PC-3 (cell line): ENCODE results near the gene CEACAM6. TPM values are rescaled to one million over a fixed set of nuclear protein-coding genes. Genes with fewer than 3 reads are reported as not detected.

ENCODE experiments used
- ATAC-seq: fragments of 200-7000 bp; cut with Tn5 transposase; 2 replicates; pipeline ENCODE4 v1.9.1; 2020; ENCODE audit warnings: mild to moderate bottlenecking, moderate library complexity
- BruUV-seq: library from RNA; stranded (reverse); fragments of 400-500 nt; replicated peaks from 2 replicates; lab custom pipeline; 2021; lab: Mats Ljungman, UMichigan
- CTCF ChIA-PET: fragments of 300-600 bp; sonication (Branson Sonifier 250); formaldehyde crosslinking; loops from one replicate; lab custom pipeline; 2022; ENCODE audit warnings: antibody characterized with exemption; lab: Charles Lee
- POLR2A ChIA-PET: fragments of 300-600 bp; sonication (Branson Sonifier 250); formaldehyde crosslinking; loops from one replicate; lab custom pipeline; 2022; ENCODE audit warnings: antibody characterized with exemption; ENCODE audit not compliant: unreplicated experiment; lab: Charles Lee
- DNase-seq: peaks from one replicate; pipeline ENCODE4 v3.0.0-alpha.2; 2015
- H2AFZ ChIP-seq: fragments of 300-600 bp; sonication (generic); 2 replicates; pipeline ENCODE4 v1.6.0; 2016; ENCODE audit warnings: antibody characterized with exemption, low read length
- H3F3A ChIP-seq: fragments of 300-600 bp; sonication (generic); one replicate; pipeline ENCODE4 v1.6.0; 2017; ENCODE audit warnings: antibody characterized with exemption, low read length, control low read depth, mild to moderate bottlenecking; ENCODE audit not compliant: unreplicated experiment
- H3K27ac ChIP-seq: fragments of 300-600 bp; sonication (generic); 2 replicates; pipeline ENCODE4 v1.5.1; 2016; ENCODE audit warnings: mild to moderate bottlenecking, low read length
- H3K27me3 ChIP-seq: fragments of 300-600 bp; sonication (generic); 2 replicates; pipeline ENCODE4 v1.6.1; 2016; ENCODE audit warnings: low read length, mixed read lengths
- H3K36me3 ChIP-seq: fragments of 300-600 bp; sonication (generic); 2 replicates; pipeline ENCODE4 v1.6.1; 2016; ENCODE audit warnings: low read depth, mixed run types, low read length, mixed read lengths
- H3K4me1 ChIP-seq: fragments of 300-600 bp; sonication (generic); 2 replicates; pipeline ENCODE4 v1.5.1; 2016; ENCODE audit warnings: low read length; ENCODE audit not compliant: insufficient read depth
- H3K4me2 ChIP-seq: fragments of 300-600 bp; sonication (generic); 2 replicates; pipeline ENCODE4 v1.6.0; 2016; ENCODE audit warnings: low read length
- H3K4me3 ChIP-seq: fragments of 300-600 bp; sonication (generic); 2 replicates; pipeline ENCODE4 v1.5.1; 2016; ENCODE audit warnings: mild to moderate bottlenecking, low read length, mixed read lengths
- H3K79me2 ChIP-seq: fragments of 300-600 bp; sonication (generic); 2 replicates; pipeline ENCODE4 v1.6.1; 2017; ENCODE audit warnings: low read length, mixed read lengths
- H3K9ac ChIP-seq: fragments of 300-600 bp; sonication (generic); 2 replicates; pipeline ENCODE4 v1.6.0; 2016; ENCODE audit warnings: mild to moderate bottlenecking, low read length
- H3K9me2 ChIP-seq: fragments of 300-600 bp; sonication (generic); replicated peaks from 2 replicates; pipeline ENCODE4 v1.6.1; 2016; ENCODE audit warnings: mixed run types, low read length, mixed read lengths
- H3K9me3 ChIP-seq: fragments of 300-600 bp; sonication (generic); 2 replicates; pipeline ENCODE4 v1.6.1; 2016; ENCODE audit warnings: low read length, mixed read lengths
- H4K20me1 ChIP-seq: fragments of 300-600 bp; sonication (generic); 2 replicates; pipeline ENCODE4 v1.6.1; 2016; ENCODE audit warnings: low read length, mixed read lengths
- EZH2 ChIP-seq: fragments of 300-600 bp; sonication (generic); IDR thresholded peaks from one replicate; pipeline ENCODE4 v1.6.1; 2017; ENCODE audit warnings: antibody characterized with exemption, mild to moderate bottlenecking, low read length; ENCODE audit not compliant: unreplicated experiment
- EZH2phosphoT487 ChIP-seq: fragments of 300-600 bp; sonication (generic); IDR thresholded peaks from 2 replicates; pipeline ENCODE4 v1.6.1; 2018; ENCODE audit warnings: mild to moderate bottlenecking, antibody characterized with exemption, low read length, borderline replicate concordance
- intact Hi-C: fragments of 100-400 bp; cut with micrococcal nuclease; formaldehyde crosslinking; loops from 2 replicates; pipeline ENCODE4 v1.9.0; 2023
- total RNA-seq: library from RNA; depleted of rRNA; stranded (reverse); fragments of >200 nt; gene quantifications from 2 replicates; pipeline ENCODE4 v1.2.3, GENCODE V29; 2014
- TF ChIP-seq, protein P1 (sequence below): fragments of 300-600 bp; sonication (generic); conservative IDR thresholded peaks from 2 replicates; pipeline ENCODE4 v1.5.1; 2017; ENCODE audit warnings: antibody characterized with exemption, low read depth, mild to moderate bottlenecking, low read length

The CEACAM6 gene
- total RNA-seq, 1 experiment from 2014 or later, result 7.1 TPM

DNA sequence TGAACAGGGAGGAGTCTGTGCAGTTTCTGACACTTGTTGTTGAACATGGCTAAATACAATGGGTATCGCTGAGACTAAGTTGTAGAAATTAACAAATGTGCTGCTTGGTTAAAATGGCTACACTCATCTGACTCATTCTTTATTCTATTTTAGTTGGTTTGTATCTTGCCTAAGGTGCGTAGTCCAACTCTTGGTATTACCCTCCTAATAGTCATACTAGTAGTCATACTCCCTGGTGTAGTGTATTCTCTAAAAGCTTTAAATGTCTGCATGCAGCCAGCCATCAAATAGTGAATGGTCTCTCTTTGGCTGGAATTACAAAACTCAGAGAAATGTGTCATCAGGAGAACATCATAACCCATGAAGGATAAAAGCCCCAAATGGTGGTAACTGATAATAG lies 16.1 kb downstream of the CEACAM6 start:
- BruUV-seq, result no TSS peak
- DNase-seq (no peak), ATAC-seq (no peak)
- Histone ChIP-seq H3K9me2 (no peaks in the 10 kb centered on the region), H3K4me3 (no peak overlapping the region), H2AFZ (no peak overlapping the region), H4K20me1 (no peaks in the 10 kb centered on the region), H3K9me3 (no peaks in the 10 kb centered on the region), H3F3A (no peaks in the 10 kb centered on the region), H3K27ac (peak overlapping the region; percentile 99), H3K79me2 (no peaks in the 10 kb centered on the region), H3K4me1 (peaks cover 46% of the 10 kb centered on the region), H3K4me2 (no peak overlapping the region), H3K36me3 (no peaks in the 10 kb centered on the region), H3K9ac (no peak overlapping the region; the same call in 1 of the 2 replicates), H3K27me3 (no peaks in the 10 kb centered on the region)
- POLR2A ChIA-PET, result no interaction called here
- TF ChIP-seq EZH2phosphoT487 (no peak), EZH2 (no peak)
- TF ChIP-seq, protein P1, sequence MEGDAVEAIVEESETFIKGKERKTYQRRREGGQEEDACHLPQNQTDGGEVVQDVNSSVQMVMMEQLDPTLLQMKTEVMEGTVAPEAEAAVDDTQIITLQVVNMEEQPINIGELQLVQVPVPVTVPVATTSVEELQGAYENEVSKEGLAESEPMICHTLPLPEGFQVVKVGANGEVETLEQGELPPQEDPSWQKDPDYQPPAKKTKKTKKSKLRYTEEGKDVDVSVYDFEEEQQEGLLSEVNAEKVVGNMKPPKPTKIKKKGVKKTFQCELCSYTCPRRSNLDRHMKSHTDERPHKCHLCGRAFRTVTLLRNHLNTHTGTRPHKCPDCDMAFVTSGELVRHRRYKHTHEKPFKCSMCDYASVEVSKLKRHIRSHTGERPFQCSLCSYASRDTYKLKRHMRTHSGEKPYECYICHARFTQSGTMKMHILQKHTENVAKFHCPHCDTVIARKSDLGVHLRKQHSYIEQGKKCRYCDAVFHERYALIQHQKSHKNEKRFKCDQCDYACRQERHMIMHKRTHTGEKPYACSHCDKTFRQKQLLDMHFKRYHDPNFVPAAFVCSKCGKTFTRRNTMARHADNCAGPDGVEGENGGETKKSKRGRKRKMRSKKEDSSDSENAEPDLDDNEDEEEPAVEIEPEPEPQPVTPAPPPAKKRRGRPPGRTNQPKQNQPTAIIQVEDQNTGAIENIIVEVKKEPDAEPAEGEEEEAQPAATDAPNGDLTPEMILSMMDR, result no peak
- CTCF ChIA-PET, result no interaction called here
- intact Hi-C loops, result no loop called here

DNA sequence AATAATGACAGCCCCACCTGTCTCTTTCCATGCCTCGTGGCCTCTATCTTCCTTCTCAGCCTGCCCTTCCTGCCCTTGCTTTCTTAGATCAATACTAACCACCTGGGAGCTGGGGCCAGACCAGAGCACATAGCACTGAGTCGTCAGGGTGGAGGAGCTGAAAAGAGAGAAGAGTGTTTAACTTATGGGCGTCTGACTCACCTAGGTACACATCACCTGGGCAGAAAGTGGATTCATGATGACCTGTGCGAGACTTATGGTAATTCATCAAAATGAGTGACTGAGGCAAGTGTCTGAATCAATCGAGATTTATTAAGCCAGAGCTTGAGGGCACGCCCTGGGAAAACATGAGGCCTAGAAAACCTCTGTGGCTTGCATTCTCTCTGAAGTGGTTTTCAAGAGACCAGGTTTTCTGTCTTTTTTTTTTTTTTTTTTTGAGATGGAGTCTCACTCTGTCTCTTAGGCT lies 19.2 kb downstream of the CEACAM6 start:
- Histone ChIP-seq H3K27me3 (no peaks in the 10 kb centered on the region), H3K79me2 (no peaks in the 10 kb centered on the region), H3K4me2 (peak overlapping the region; percentile 66; the same call in 1 of the 2 replicates), H3K9me3 (no peaks in the 10 kb centered on the region), H3K36me3 (no peaks in the 10 kb centered on the region), H3K9ac (peak overlapping the region; percentile 98), H3K9me2 (no peaks in the 10 kb centered on the region), H3K4me3 (0 out of 2 replicates have a peak overlapping the region, but pooled peaks have one; percentile 26), H4K20me1 (no peaks in the 10 kb centered on the region), H3F3A (no peaks in the 10 kb centered on the region), H2AFZ (no peak overlapping the region), H3K27ac (peak overlapping the region; percentile 99), H3K4me1 (peaks cover 65% of the 10 kb centered on the region)
- DNase-seq (peak; percentile 96), ATAC-seq (peak; percentile 93)
- intact Hi-C loops, result loop anchor here (2.0 kb wide), 1 partner anchor 20 kb away; the partner anchor contains the start of gene CEACAM6
- ChIA-PET POLR2A (no interaction called here), CTCF (interaction anchor here (0.5 to 2.1 kb wide), 3 partner anchors 10 to 21 kb away, joined by 3 to 26 read pairs (median 3); no protein-coding TSS in a partner anchor)
- BruUV-seq, result no TSS peak
- TF ChIP-seq EZH2 (no peak), EZH2phosphoT487 (no peak)
- TF ChIP-seq, protein P1, result no peak

DNA sequence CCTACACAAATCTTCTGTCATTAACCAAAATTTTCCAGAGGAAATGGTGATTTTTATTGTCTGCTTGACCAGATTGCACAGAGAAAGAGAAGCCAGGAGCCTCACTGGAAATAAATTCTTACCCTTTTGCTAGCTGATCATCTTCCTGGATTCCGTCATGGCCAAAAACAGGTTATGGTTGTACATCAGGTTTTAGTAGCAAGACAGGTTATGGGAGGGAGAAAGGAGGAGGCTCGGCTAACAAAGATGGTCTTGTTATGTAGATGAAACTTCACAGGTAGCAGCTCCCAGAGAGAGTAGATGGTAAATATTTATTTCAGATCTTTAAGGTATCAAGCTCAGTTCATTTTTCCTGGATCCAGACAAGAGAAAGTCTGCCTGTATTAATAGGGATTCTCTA lies 21.4 kb downstream of the CEACAM6 start:
- CTCF ChIA-PET, result interaction anchor here (0.8 kb wide), 1 partner anchor 23 kb away, joined by 3 read pairs; no protein-coding TSS in a partner anchor
- Histone ChIP-seq H3K4me2 (peak overlapping the region; percentile 63), H3K9me2 (no peaks in the 10 kb centered on the region), H3K27ac (peak overlapping the region; percentile 99), H4K20me1 (no peaks in the 10 kb centered on the region), H3K27me3 (no peaks in the 10 kb centered on the region), H3K79me2 (no peaks in the 10 kb centered on the region), H3K9me3 (no peaks in the 10 kb centered on the region), H3F3A (no peaks in the 10 kb centered on the region), H3K4me1 (peaks cover 65% of the 10 kb centered on the region), H3K36me3 (no peaks in the 10 kb centered on the region), H3K4me3 (peak overlapping the region; percentile 7; the same call in 1 of the 2 replicates), H2AFZ (no peak overlapping the region), H3K9ac (peak overlapping the region; percentile 88)
- intact Hi-C loops, result no loop called here
- DNase-seq (peak; percentile 76), ATAC-seq (no peak)
- TF ChIP-seq EZH2phosphoT487, result no peak
- TF ChIP-seq EZH2, result no peak
- TF ChIP-seq, protein P1, result no peak
- no TSS peak for BruUV-seq
- POLR2A ChIA-PET, result no interaction called here
